ENCODE data around the gene ISM1.

- no peak for TF ChIP-seq CTCF (IDR thresholded peaks at IDR 0.05; ENCODE audit: insufficient read depth, low read length)
- TF ChIP-seq POLR2AphosphoS5 (IDR thresholded peaks at IDR 0.05; ENCODE audit: low read depth) = no peak
- no peak for TF ChIP-seq SPI1 (IDR thresholded peaks at IDR 0.05; ENCODE audit: borderline replicate concordance, low read depth)
- TF ChIP-seq GABPA (IDR thresholded peaks at IDR 0.05; ENCODE audit: low read depth) = no peak
These were observed 30.8 kb downstream of the ISM1 start for GRCh38 chr20:13251904-13252297.

All from HL-60 (cell line).